HG03139 (cell line): ENCODE measurements around the gene ZNF561.
"Not testable (repeated sequence)": the region's sequence is repeated elsewhere in the genome, so short reads cannot be mapped to it uniquely, and the experiment has no call there.

ENCODE experiments used
- ATAC-seq: cut with Tn5 transposase; IDR thresholded peaks from one replicate; pipeline ENCODE4 v1.9.1; 2021; ENCODE audit not compliant: unreplicated experiment

The ZNF561 gene

DNA sequence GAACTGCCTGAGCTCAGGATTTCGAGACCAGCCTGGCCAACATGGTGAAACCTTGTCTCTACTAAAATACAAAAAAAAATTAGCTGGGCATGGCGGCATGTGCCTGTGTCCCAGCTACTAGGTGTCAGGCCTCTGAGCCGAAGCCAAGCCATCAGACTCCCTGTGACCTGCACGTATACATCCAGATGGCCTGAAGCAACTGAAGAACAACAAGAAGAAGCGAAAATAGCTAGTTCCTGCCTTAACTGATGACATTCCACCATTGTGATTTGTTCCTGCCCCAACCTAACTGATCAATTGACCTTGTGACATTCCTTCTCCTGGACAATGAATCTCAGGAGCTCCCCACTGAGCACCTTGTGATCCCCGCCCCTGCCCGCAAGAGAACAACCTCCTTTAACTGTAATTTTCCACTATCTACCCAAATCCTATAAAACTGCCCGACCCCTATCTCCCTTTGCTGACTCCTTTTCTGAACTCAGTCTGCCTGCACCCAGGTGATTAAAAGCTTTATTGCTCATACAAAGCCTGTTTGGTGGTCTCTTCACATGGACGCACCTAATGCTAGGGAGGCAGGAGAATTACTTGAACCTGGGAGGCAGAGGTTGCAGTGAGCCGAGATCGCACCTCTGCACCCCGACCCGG lies 38.8 kb downstream of the ZNF561 start:
- ATAC-seq = not testable (repeated sequence)

DNA sequence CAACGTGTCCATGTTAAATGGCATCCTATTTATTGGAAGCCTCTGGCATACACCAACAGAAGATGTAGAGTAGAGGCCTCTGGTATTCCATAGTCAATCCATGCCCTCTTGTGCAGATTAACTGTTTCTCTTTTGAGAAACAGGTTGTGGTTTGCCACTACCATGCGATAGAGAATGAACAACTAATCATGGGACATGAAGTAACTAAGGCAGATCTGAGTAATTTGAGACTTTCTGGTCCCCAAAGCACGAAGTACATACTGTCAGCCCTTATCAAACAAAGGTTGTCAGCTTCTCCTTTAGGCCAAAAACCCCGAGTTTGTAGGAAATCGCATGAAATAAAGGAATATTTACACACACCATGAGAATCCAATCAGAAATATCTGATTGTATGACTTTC lies 40.3 kb downstream of the ZNF561 start:
- ATAC-seq = no peak

DNA sequence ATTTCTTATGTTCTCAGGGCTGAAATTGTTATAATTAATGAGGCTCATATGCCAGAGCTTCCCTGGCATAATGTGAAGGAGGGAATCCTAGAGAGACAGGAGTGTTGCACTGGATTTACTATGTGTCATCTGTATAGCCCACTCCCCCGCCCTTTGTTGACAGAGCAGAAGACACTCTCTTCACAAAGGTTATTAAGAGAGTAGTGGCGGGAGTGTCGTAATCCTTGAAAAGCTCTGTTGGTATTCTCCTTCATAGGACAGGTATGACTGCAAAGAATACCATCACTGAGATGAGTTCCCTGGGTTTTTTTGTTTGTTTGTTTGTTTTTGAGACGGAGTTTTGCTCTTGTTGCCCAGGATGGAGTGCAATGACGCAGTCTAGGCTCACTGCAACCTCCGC lies 50.8 kb downstream of the ZNF561 start:
- ATAC-seq = no peak

DNA sequence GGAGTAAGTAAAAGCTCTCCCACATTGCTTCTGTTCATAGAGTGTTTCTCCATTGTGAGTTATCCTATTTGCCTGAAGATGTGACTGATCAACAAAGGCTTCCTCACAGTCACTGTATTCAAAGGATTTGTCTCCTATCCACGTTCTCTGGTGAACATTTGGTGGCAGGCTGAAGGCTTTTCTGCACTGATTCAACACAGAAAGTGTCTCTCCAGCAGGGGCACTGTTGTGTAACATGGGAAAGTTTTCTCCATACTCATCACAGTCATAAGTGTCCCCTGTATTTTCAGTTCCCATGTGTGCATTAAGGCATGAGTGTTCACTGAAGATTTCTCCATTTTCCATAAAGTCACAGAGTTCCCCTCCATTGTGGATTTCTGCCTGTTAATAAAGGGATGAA lies 54.3 kb downstream of the ZNF561 start:
- ATAC-seq = no peak

DNA sequence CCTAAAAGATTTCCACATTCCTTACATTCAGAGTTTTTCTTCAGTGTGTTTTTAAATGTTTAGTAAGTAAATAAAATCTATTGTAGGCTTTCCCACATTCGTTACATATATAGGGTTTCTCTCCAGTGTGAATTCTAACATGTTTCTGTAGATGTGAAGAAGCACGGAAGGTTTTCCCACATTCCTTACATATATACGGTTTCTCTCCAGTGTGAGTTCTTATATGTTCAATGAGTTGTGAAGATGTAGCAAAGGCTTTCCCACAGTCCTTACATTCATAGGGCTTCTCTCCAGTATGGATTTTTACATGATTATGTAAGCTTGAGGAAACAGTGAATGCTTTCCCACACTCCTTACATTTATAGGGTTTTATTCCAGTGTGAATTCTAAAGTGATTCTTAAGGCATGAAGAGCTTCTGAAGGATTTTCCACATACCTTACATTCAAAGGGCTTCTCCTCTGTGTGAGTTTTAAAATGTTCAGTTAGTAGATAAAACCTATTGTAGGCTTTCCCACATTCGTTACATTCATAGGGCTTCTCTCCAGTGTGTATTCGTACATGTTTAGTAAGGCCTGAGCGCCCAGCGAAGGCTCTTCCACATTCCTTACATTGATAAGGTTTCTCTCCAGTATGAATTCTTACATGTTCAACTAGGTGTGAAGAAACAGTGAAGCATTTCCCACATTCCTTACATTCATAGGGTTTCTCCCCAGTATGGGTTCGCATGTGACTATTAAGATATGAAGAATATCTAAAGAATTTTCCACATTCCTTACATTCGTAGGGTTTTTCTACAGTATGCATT lies 54.9 kb downstream of the ZNF561 start:
- ATAC-seq = no peak
